Spleen (tissue), 11 donors: ENCODE data around the gene PSMB7. TPM values are rescaled to one million over a fixed set of nuclear protein-coding genes. Genes with fewer than 3 reads are reported as not detected.

Experiments used
- DNase-seq: peaks from one replicate; pipeline ENCODE4 v3.0.0-alpha.2; 2020
- H3K27ac ChIP-seq, 8 donors: fragments of 200-600 bp; sonication (generic) in 7 of 8; 1 replicate in 4 of 8; 2 replicates in 4 of 8; pipeline versions ENCODE4 v1.5.0 to v1.8.0; 2016 to 2021; ENCODE audit warnings: inconsistent platforms in 4 of 8, mild to moderate bottlenecking in 4 of 8, moderate library complexity in 1 of 8
- H3K27me3 ChIP-seq, 7 donors: fragments of 200-600 bp; sonication (generic) in 6 of 7; replicated peaks in 1 of 7; 1 replicate in 4 of 7; 2 replicates in 3 of 7; pipeline versions ENCODE4 v1.5.0 to v1.8.0; 2016 to 2021; ENCODE audit warnings: inconsistent platforms in 3 of 7, mild to moderate bottlenecking in 1 of 7
- H3K36me3 ChIP-seq, 6 donors: fragments of 200-600 bp; sonication (generic) in 5 of 6; 1 replicate in 4 of 6; 2 replicates in 2 of 6; pipeline versions ENCODE4 v1.5.0 to v1.8.0; 2016 to 2021; ENCODE audit warnings: inconsistent platforms in 2 of 6
- H3K4me1 ChIP-seq, 6 donors: fragments of 200-600 bp; sonication (generic) in 5 of 6; 1 replicate in 3 of 6; 2 replicates in 3 of 6; pipeline versions ENCODE4 v1.5.0 to v1.8.0; 2016 to 2021; ENCODE audit warnings: inconsistent platforms in 3 of 6
- H3K4me3 ChIP-seq, 8 donors: fragments of 200-600 bp; sonication (generic) in 7 of 8; 1 replicate in 4 of 8; 2 replicates in 4 of 8; pipeline versions ENCODE4 v1.5.0 to v1.8.0; 2016 to 2021; ENCODE audit warnings: inconsistent platforms in 4 of 8, mild to moderate bottlenecking in 4 of 8, moderate library complexity in 2 of 8
- H3K9me3 ChIP-seq, 8 donors: fragments of 200-600 bp; sonication (generic) in 7 of 8; 1 replicate in 4 of 8; 2 replicates in 4 of 8; pipeline versions ENCODE4 v1.5.0 to v1.8.0; 2016 to 2021; ENCODE audit warnings: inconsistent platforms in 4 of 8
- CTCF ChIP-seq, 11 experiments: fragments of 200-600 bp in 7 of 11; fragments of 450-650 bp in 4 of 11; sonication (generic) in 4 of 11; IDR thresholded peaks in 8 of 11; conservative IDR thresholded peaks in 3 of 11; 1 replicate in 7 of 11; 2 replicates in 4 of 11; pipeline versions ENCODE4 v1.4.0 to v1.8.0; 2016 to 2021; ENCODE audit warnings: antibody characterized with exemption in 11 of 11, inconsistent platforms in 4 of 11, mild to moderate bottlenecking in 1 of 11
- POLR2A ChIP-seq, 3 donors: fragments of 450-650 bp; IDR thresholded peaks; one replicate each; pipeline ENCODE4 v1.5.1; 2017; ENCODE audit warnings: antibody characterized with exemption in 3 of 3, mild to moderate bottlenecking in 1 of 3
- POLR2AphosphoS5 ChIP-seq, 3 donors: sonication (generic); formaldehyde crosslinking; IDR thresholded peaks; one replicate each; pipeline ENCODE4 v1.5.1; 2017; ENCODE audit warnings: antibody characterized with exemption in 3 of 3
- WGBS, 5 donors: extraction: QIAGEN DNeasy Blood & Tissue Kit in 3 of 5; methylation state at CpG; one replicate each; pipeline versions ENCODE4 v1.1.5 to v1.1.7; 2013 to 2018; 5-methylcytosine and 5-hydroxymethylcytosine counted together
- intact Hi-C: fragments of 100-400 bp; cut with DNase I; formaldehyde crosslinking; loops from one replicate; pipeline ENCODE4 v1.15.0; 2023; ENCODE audit warnings: low total_unique reads
- polyA plus RNA-seq, 3 donors: library from polyadenylated mRNA; stranded (reverse); fragments of 200-250 nt; gene quantifications; one replicate each; pipeline ENCODE4 v1.2.1, GENCODE V29; 2013
- total RNA-seq, 7 donors: library from RNA; depleted of rRNA in 3 of 7; stranded (reverse); fragments of >200 nt in 3 of 7; fragmentation: NEBNext Ultra II Directional in 4 of 7; extraction: Animal tissue kit (Norgen Biotek cat#: 25700) in 4 of 7; gene quantifications; one replicate each; pipeline versions ENCODE4 v1.1.0 to v1.2.1, GENCODE V29; 2016 to 2021
- donor health status: healthy with polysubstance abuse.
- donor health status: DM: no; HTN: no; CAD: no; lungs with moderate emphysema.
- donor health status: DM: no; HTN: no; CAD: no.
- donor health status: Bipolar disorder and iron deficiency.
- donor health status: healthy.
- donor health status: DM: no; HTN: no; CAD: no.
- donor health status: DM: yes; HTN: yes; CAD: no.

PSMB7 gene
- total and polyA plus RNA-seq, 10 donors, result 71.3 to 143 (median 108) TPM

- intact Hi-C loops, result no loop called here
- Histone ChIP-seq H3K36me3 (peaks cover 0 to 50% (median 4%) of the 10 kb centered on the region in 6 donors), H3K27me3 (no peaks in the 10 kb centered on the region), H3K27ac (no peak overlapping the region), H3K4me3 (no peak overlapping the region), H3K4me1 (peaks cover 0 to 54% (median 19%) of the 10 kb centered on the region in 6 donors), H3K9me3 (no peaks in the 10 kb centered on the region)
- TF ChIP-seq POLR2A (IDR thresholded peaks at IDR 0.05), result no peak
- TF ChIP-seq POLR2AphosphoS5 (IDR thresholded peaks at IDR 0.05), result no peak
- no peak for TF ChIP-seq CTCF (IDR thresholded peaks at IDR 0.05 in 8 of 11, conservative IDR thresholded peaks at IDR 0.05 in 3 of 11)
- 68 to 90% (median 76%) methylated on average over 10 of the region's 10 CpGs for WGBS, 5 donors
- DNase-seq, result no peak
Observed at GRCh38 chr9:124366476-124367220, 48.6 kb downstream of the PSMB7 start.

- Histone ChIP-seq H3K27ac (no peak overlapping the region), H3K27me3 (no peaks in the 10 kb centered on the region), H3K36me3 (peaks cover 0 to 61% (median 4%) of the 10 kb centered on the region in 6 donors), H3K9me3 (no peaks in the 10 kb centered on the region), H3K4me3 (no peak overlapping the region), H3K4me1 (peaks cover 0 to 50% (median 14%) of the 10 kb centered on the region in 6 donors)
- WGBS, 5 donors, result 79 to 93% (median 84%) methylated on average over 8 of the region's 8 CpGs
- intact Hi-C loops, result no loop called here
- TF ChIP-seq CTCF (IDR thresholded peaks at IDR 0.05 in 8 of 11, conservative IDR thresholded peaks at IDR 0.05 in 3 of 11) (no peak), POLR2AphosphoS5 (IDR thresholded peaks at IDR 0.05) (no peak), POLR2A (IDR thresholded peaks at IDR 0.05) (no peak)
- DNase-seq, result no peak
Observed at GRCh38 chr9:124365036-124365435, 50.2 kb downstream of the PSMB7 start.

- peaks cover 0 to 69% (median 4%) of the 10 kb centered on the region in 6 donors for H3K36me3 ChIP-seq
- no peak overlapping the region for H3K4me3 ChIP-seq
- peaks cover 0 to 50% (median 9%) of the 10 kb centered on the region in 6 donors for H3K4me1 ChIP-seq
- intact Hi-C loops, result no loop called here
- H3K27me3 ChIP-seq, result no peaks in the 10 kb centered on the region
- H3K9me3 ChIP-seq, result no peaks in the 10 kb centered on the region
- WGBS, 5 donors, result 87 to 95% (median 94%) methylated on average over 4 of the region's 4 CpGs
- DNase-seq, result no peak
- no peak overlapping the region for H3K27ac ChIP-seq
- TF ChIP-seq CTCF (IDR thresholded peaks at IDR 0.05 in 8 of 11, conservative IDR thresholded peaks at IDR 0.05 in 3 of 11) (no peak), POLR2A (IDR thresholded peaks at IDR 0.05) (no peak), POLR2AphosphoS5 (IDR thresholded peaks at IDR 0.05) (no peak)
Observed at GRCh38 chr9:124364141-124364540, 51.1 kb downstream of the PSMB7 start.

- no peak overlapping the region for H3K27ac ChIP-seq
- peaks cover 0 to 44% (median 7%) of the 10 kb centered on the region in 6 donors for H3K4me1 ChIP-seq
- no peak for DNase-seq
- intact Hi-C loops, result no loop called here
- peaks cover 0 to 76% (median 4%) of the 10 kb centered on the region in 6 donors for H3K36me3 ChIP-seq
- H3K27me3 ChIP-seq, result no peaks in the 10 kb centered on the region
- no peak overlapping the region for H3K4me3 ChIP-seq
- H3K9me3 ChIP-seq, result no peaks in the 10 kb centered on the region
- TF ChIP-seq POLR2AphosphoS5 (IDR thresholded peaks at IDR 0.05) (no peak), CTCF (IDR thresholded peaks at IDR 0.05 in 8 of 11, conservative IDR thresholded peaks at IDR 0.05 in 3 of 11) (no peak), POLR2A (IDR thresholded peaks at IDR 0.05) (no peak)
- WGBS, 5 donors, result 89 to 96% (median 94%) methylated on average over 21 of the region's 21 CpGs
Observed at GRCh38 chr9:124363326-124364096, 51.7 kb downstream of the PSMB7 start.
